Immature natural killer cell (primary cell): ENCODE data around the gene CHPF. TPM values are rescaled to one million over a fixed set of nuclear protein-coding genes. Genes with fewer than 3 reads are reported as not detected.

Source experiments
- DNase-seq, 3 donors: peaks; one replicate each; pipeline ENCODE4 v3.0.0; 2022; ENCODE audit warnings: mixed read lengths in 1 of 3
- H3K27ac Mint-ChIP-seq, 6 donors: one replicate each; pipeline ENCODE4 v1.8.0; 2020; ENCODE audit warnings: mixed read lengths in 6 of 6, mild to moderate bottlenecking in 5 of 6, inconsistent platforms in 4 of 6, moderate library complexity in 3 of 6
- H3K27me3 Mint-ChIP-seq, 3 donors: one replicate each; pipeline ENCODE4 v1.8.0; 2020 to 2021; ENCODE audit warnings: low read depth in 3 of 3, mild to moderate bottlenecking in 3 of 3, mixed read lengths in 3 of 3, moderate library complexity in 3 of 3, inconsistent platforms in 1 of 3
- H3K36me3 Mint-ChIP-seq, 3 donors: one replicate each; pipeline ENCODE4 v1.8.0; 2020; ENCODE audit warnings: mixed read lengths in 3 of 3, inconsistent platforms in 2 of 3, mild to moderate bottlenecking in 2 of 3
- H3K4me1 Mint-ChIP-seq, 2 donors: one replicate each; pipeline ENCODE4 v1.8.0; 2020; ENCODE audit warnings: inconsistent platforms in 2 of 2, mild to moderate bottlenecking in 2 of 2, mixed read lengths in 2 of 2, moderate library complexity in 1 of 2
- H3K4me3 Mint-ChIP-seq, 5 donors: one replicate each; pipeline ENCODE4 v1.8.0; 2020; ENCODE audit warnings: mild to moderate bottlenecking in 5 of 5, mixed read lengths in 5 of 5, inconsistent platforms in 3 of 5, moderate library complexity in 3 of 5
- H3K9me3 Mint-ChIP-seq, 6 donors: one replicate each; pipeline ENCODE4 v1.8.0; 2020; ENCODE audit warnings: mild to moderate bottlenecking in 6 of 6, mixed read lengths in 6 of 6, inconsistent platforms in 4 of 6, moderate library complexity in 3 of 6
- polyA plus RNA-seq, 3 donors: library from polyadenylated mRNA; unstranded; fragments of 300-500 nt; fragmentation: Illumina TruSeq; gene quantifications; one replicate each; pipeline ENCODE4 v1.2.3, GENCODE V29; 2021

Gene CHPF
- polyA plus RNA-seq, 3 donors from 2014 or later, result 6.1 to 20.8 (median 18.6) TPM

- Mint-ChIP-seq H3K27ac (no peak within 1 kb of the TSS), H3K4me1 (peaks cover 0 to 6% of the 10 kb centered on the region in 2 donors), H3K27me3 (peaks cover 3 to 32% (median 19%) of the 10 kb centered on the region in 3 donors), H3K36me3 (no peaks in the 10 kb centered on the region), H3K4me3 (peak within 1 kb of the TSS in 4 of 5 donors; percentile 4 to 66 (median 28)), H3K9me3 (peaks cover 0 to 2% (median 0%) of the 10 kb centered on the region in 6 donors)
- DNase-seq, result no peak
Observed at GRCh38 chr2:219571311-219572236, 28.0 kb upstream of the CHPF start, which contains the start of gene OBSL1. OBSL1 (minus strand) TSS chr2:219571539; CDS start chr2:219571232, 307 bp downstream.

- peaks cover 0 to 6% of the 10 kb centered on the region in 2 donors for H3K4me1 Mint-ChIP-seq
Observed at GRCh38 chr2:219570924-219571310, 27.3 kb upstream of the CHPF start.

GRCh38 chr2:219570194-219570923 is 26.8 kb upstream of the CHPF start:
- no peak overlapping the region for H3K27ac Mint-ChIP-seq
- H3K4me1 Mint-ChIP-seq, result peaks cover 0 to 6% of the 10 kb centered on the region in 2 donors
- peaks cover 3 to 25% (median 14%) of the 10 kb centered on the region in 3 donors for H3K27me3 Mint-ChIP-seq
- no peaks in the 10 kb centered on the region for H3K36me3 Mint-ChIP-seq
- peaks cover 0 to 2% (median 0%) of the 10 kb centered on the region in 6 donors for H3K9me3 Mint-ChIP-seq
- no peak for DNase-seq
- H3K4me3 Mint-ChIP-seq, result peak overlapping the region in 4 of 5 donors; percentile 40 to 50 (median 44)

More at GRCh38 chr2:219570924-219571310, 27.3 kb upstream of the CHPF start:
- Mint-ChIP-seq H3K36me3 (no peaks in the 10 kb centered on the region), H3K27ac (no peak overlapping the region), H3K9me3 (peaks cover 0 to 2% (median 0%) of the 10 kb centered on the region in 6 donors), H3K4me3 (no peak overlapping the region), H3K27me3 (peaks cover 3 to 28% (median 14%) of the 10 kb centered on the region in 3 donors)
- DNase-seq, result no peak

- H3K9me3 Mint-ChIP-seq, result peaks cover 0 to 2% (median 0%) of the 10 kb centered on the region in 6 donors
- no peak overlapping the region for H3K27ac Mint-ChIP-seq
Observed at GRCh38 chr2:219569635-219570034, 26.0 kb upstream of the CHPF start.

GRCh38 chr2:219569041-219569440 is 25.4 kb upstream of the CHPF start:
- Mint-ChIP-seq H3K36me3 (no peaks in the 10 kb centered on the region), H3K27ac (no peak overlapping the region), H3K4me1 (peaks cover 0 to 6% of the 10 kb centered on the region in 2 donors), H3K4me3 (peak overlapping the region in 1 of 5 donors; percentile 21), H3K27me3 (peaks cover 4 to 29% (median 14%) of the 10 kb centered on the region in 3 donors), H3K9me3 (peaks cover 0 to 2% (median 0%) of the 10 kb centered on the region in 6 donors)
- DNase-seq, result no peak

More at GRCh38 chr2:219569635-219570034, 26.0 kb upstream of the CHPF start:
- no peaks in the 10 kb centered on the region for H3K36me3 Mint-ChIP-seq
- no peak for DNase-seq
- peaks cover 0 to 6% of the 10 kb centered on the region in 2 donors for H3K4me1 Mint-ChIP-seq
- H3K27me3 Mint-ChIP-seq, result peaks cover 0 to 25% (median 14%) of the 10 kb centered on the region in 3 donors
- H3K4me3 Mint-ChIP-seq, result peak overlapping the region in 3 of 5 donors; percentile 15 to 74 (median 65)

GRCh38 chr2:219567791-219568361 is 24.3 kb upstream of the CHPF start:
- no peak overlapping the region for H3K27ac Mint-ChIP-seq
- peaks cover 4 to 21% (median 11%) of the 10 kb centered on the region in 3 donors for H3K27me3 Mint-ChIP-seq
- H3K36me3 Mint-ChIP-seq, result no peaks in the 10 kb centered on the region
- H3K9me3 Mint-ChIP-seq, result peaks cover 0 to 2% (median 0%) of the 10 kb centered on the region in 6 donors
- no peak overlapping the region for H3K4me3 Mint-ChIP-seq
- no peak for DNase-seq
- peaks cover 0 to 6% of the 10 kb centered on the region in 2 donors for H3K4me1 Mint-ChIP-seq

GRCh38 chr2:219567131-219567530 is 23.5 kb upstream of the CHPF start:
- H3K36me3 Mint-ChIP-seq, result no peaks in the 10 kb centered on the region
- H3K4me1 Mint-ChIP-seq, result peaks cover 0 to 6% of the 10 kb centered on the region in 2 donors
- no peak overlapping the region for H3K27ac Mint-ChIP-seq
- peaks cover 0 to 2% (median 0%) of the 10 kb centered on the region in 6 donors for H3K9me3 Mint-ChIP-seq
- H3K4me3 Mint-ChIP-seq, result no peak overlapping the region
- H3K27me3 Mint-ChIP-seq, result peaks cover 6 to 19% (median 12%) of the 10 kb centered on the region in 3 donors
- no peak for DNase-seq

- Mint-ChIP-seq H3K36me3 (no peaks in the 10 kb centered on the region), H3K4me3 (no peak overlapping the region), H3K9me3 (peaks cover 0 to 2% (median 0%) of the 10 kb centered on the region in 6 donors), H3K27ac (no peak overlapping the region), H3K4me1 (peaks cover 0 to 3% of the 10 kb centered on the region in 2 donors), H3K27me3 (peaks cover 6 to 15% (median 8%) of the 10 kb centered on the region in 3 donors)
- DNase-seq, result no peak
Observed at GRCh38 chr2:219566640-219567039, 23.0 kb upstream of the CHPF start.

GRCh38 chr2:219565130-219566080 is 21.8 kb upstream of the CHPF start:
- H3K36me3 Mint-ChIP-seq, result no peaks in the 10 kb centered on the region
- H3K4me3 Mint-ChIP-seq, result no peak overlapping the region
- peaks cover 0 to 3% of the 10 kb centered on the region in 2 donors for H3K4me1 Mint-ChIP-seq
- no peak overlapping the region for H3K27ac Mint-ChIP-seq
- peaks cover 6 to 15% (median 8%) of the 10 kb centered on the region in 3 donors for H3K27me3 Mint-ChIP-seq
- DNase-seq, result no peak
- peaks cover 0 to 2% (median 0%) of the 10 kb centered on the region in 6 donors for H3K9me3 Mint-ChIP-seq

DNA sequence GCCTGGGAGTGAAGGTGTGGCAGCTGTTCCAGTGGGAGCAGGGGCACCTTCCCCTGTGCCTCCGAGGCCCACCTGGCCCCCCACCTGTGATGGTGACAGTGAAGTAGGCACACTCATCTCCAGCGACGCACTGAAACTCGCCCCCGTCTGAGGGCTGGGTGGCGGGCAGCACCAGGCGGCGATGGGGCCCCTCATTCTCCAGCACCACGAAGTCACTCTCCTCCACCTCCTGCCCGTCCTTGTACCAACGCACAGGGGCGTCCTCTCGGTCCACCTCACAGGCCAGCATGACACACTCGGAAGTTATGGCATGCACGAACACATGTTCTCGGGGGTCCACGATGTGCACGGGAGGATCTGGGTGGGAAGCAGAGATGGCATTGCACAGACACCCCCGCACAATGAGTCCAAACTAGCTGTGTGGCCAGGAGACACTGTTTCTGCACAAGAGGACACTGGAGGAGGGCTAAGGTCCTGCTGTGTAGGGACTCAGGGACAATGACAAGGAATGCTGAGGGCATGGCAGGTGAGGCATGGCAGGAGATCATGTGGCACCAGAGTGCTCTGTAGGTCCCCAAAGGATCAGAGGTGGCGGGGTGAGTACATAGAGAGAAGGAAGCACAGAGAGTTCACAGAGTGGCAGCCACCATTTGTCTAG is 19.8 kb upstream of the CHPF start:
- no peak overlapping the region for H3K4me3 Mint-ChIP-seq
- no peaks in the 10 kb centered on the region for H3K4me1 Mint-ChIP-seq
- H3K27me3 Mint-ChIP-seq, result peaks cover 5 to 10% (median 6%) of the 10 kb centered on the region in 3 donors
- no peak for DNase-seq
- no peak overlapping the region for H3K27ac Mint-ChIP-seq
- H3K9me3 Mint-ChIP-seq, result peaks cover 0 to 2% (median 0%) of the 10 kb centered on the region in 6 donors
- H3K36me3 Mint-ChIP-seq, result no peaks in the 10 kb centered on the region

- Mint-ChIP-seq H3K4me3 (no peak overlapping the region), H3K27me3 (peaks cover 3 to 10% (median 6%) of the 10 kb centered on the region in 3 donors), H3K4me1 (no peaks in the 10 kb centered on the region), H3K27ac (no peak overlapping the region), H3K36me3 (no peaks in the 10 kb centered on the region), H3K9me3 (peaks cover 0 to 2% (median 0%) of the 10 kb centered on the region in 6 donors)
- DNase-seq, result no peak
Observed at GRCh38 chr2:219562049-219563020, 18.7 kb upstream of the CHPF start.
